Measurements from ENCODE around the gene NECTIN1.

The NECTIN1 gene

GRCh38 chr11:119590651-119591351, 138.2 kb downstream of the NECTIN1 start:
- Histone ChIP-seq H2AFZ (ENCODE audit: low read depth, low read length, severe bottlenecking) (no peak overlapping the region), H3K36me3 (ENCODE audit: low read length) (no peaks in the 10 kb centered on the region), H4K20me1 (ENCODE audit: low read depth, low read length) (no peaks in the 10 kb centered on the region), H3K4me3 (ENCODE audit: insufficient read depth, low read length, poor library complexity, severe bottlenecking) (no peak overlapping the region), H3K79me2 (ENCODE audit: insufficient read depth, low read length) (no peaks in the 10 kb centered on the region), H3K9me3 (ENCODE audit: insufficient read depth, low read length) (no peaks in the 10 kb centered on the region), H3F3A (ENCODE audit: insufficient read depth) (no peaks in the 10 kb centered on the region), H3K9me2 (replicated peaks; ENCODE audit: insufficient read depth, low read length) (no peaks in the 10 kb centered on the region), H3K27me3 (ENCODE audit: low read length) (no peaks in the 10 kb centered on the region), H3K9ac (ENCODE audit: low read length) (no peak overlapping the region), H3K27ac (ENCODE audit: low read depth, low read length) (no peak overlapping the region), H3K4me2 (ENCODE audit: low read depth, low read length, poor library complexity, severe bottlenecking) (no peak overlapping the region)
- TF ChIP-seq EZH2phosphoT487 (conservative IDR thresholded peaks at IDR 0.05; ENCODE audit: low read length) (no peak), CTCF (IDR thresholded peaks at IDR 0.05; ENCODE audit: insufficient read depth, low read length, poor library complexity, severe bottlenecking) (no peak)

GRCh38 chr11:119589001-119589400, 140.0 kb downstream of the NECTIN1 start:
- Histone ChIP-seq H3K4me3 (ENCODE audit: insufficient read depth, low read length, poor library complexity, severe bottlenecking) (no peak overlapping the region), H3K79me2 (ENCODE audit: insufficient read depth, low read length) (no peaks in the 10 kb centered on the region), H3K36me3 (ENCODE audit: low read length) (no peaks in the 10 kb centered on the region), H3K27ac (ENCODE audit: low read depth, low read length) (no peak overlapping the region), H3K9me3 (ENCODE audit: insufficient read depth, low read length) (no peaks in the 10 kb centered on the region), H3K27me3 (ENCODE audit: low read length) (no peaks in the 10 kb centered on the region), H3F3A (ENCODE audit: insufficient read depth) (no peaks in the 10 kb centered on the region), H3K9ac (ENCODE audit: low read length) (no peak overlapping the region), H2AFZ (ENCODE audit: low read depth, low read length, severe bottlenecking) (no peak overlapping the region), H3K4me2 (ENCODE audit: low read depth, low read length, poor library complexity, severe bottlenecking) (no peak overlapping the region), H4K20me1 (ENCODE audit: low read depth, low read length) (no peaks in the 10 kb centered on the region), H3K9me2 (replicated peaks; ENCODE audit: insufficient read depth, low read length) (no peaks in the 10 kb centered on the region)
- TF ChIP-seq EZH2phosphoT487 (conservative IDR thresholded peaks at IDR 0.05; ENCODE audit: low read length) (no peak), CTCF (IDR thresholded peaks at IDR 0.05; ENCODE audit: insufficient read depth, low read length, poor library complexity, severe bottlenecking) (no peak)
